HEK293T (cell line): Measurements from ENCODE around the gene SMIM15.

Experiments used
- CTCF ChIA-PET: fragments of 350-600 bp; formaldehyde crosslinking; extraction: SDS; loops from one replicate; lab custom pipeline; 2021; ENCODE audit warnings: antibody characterized with exemption, inconsistent platforms; lab: Yijun Ruan, JAX
- POLR2A ChIA-PET: fragments of 350-600 bp; formaldehyde crosslinking; extraction: SDS; loops from one replicate; lab custom pipeline; 2020; ENCODE audit warnings: antibody characterized with exemption, inconsistent platforms; lab: Yijun Ruan, JAX
- DNase-seq: peaks from one replicate; pipeline ENCODE4 v3.0.0; 2012; ENCODE audit warnings: mixed read lengths; ENCODE audit errors: extremely low spot score
- ARNT ChIP-seq: fragments of 450-650 bp; IDR thresholded peaks from 2 replicates; pipeline ENCODE4 v1.6.1; 2017; ENCODE audit warnings: mild to moderate bottlenecking
- BHLHE40 ChIP-seq: fragments of 450-650 bp; IDR thresholded peaks from 2 replicates; pipeline ENCODE4 v1.6.1; 2016; ENCODE audit warnings: mild to moderate bottlenecking, moderate library complexity, borderline replicate concordance
- CTBP1 ChIP-seq: fragments of 450-650 bp; IDR thresholded peaks from 2 replicates; pipeline ENCODE4 v1.6.1; 2016; ENCODE audit warnings: borderline replicate concordance
- ELF4 ChIP-seq: fragments of 450-650 bp; IDR thresholded peaks from 2 replicates; pipeline ENCODE4 v1.6.1; 2017; ENCODE audit warnings: antibody characterized with exemption
- FOXA1 ChIP-seq: fragments of 450-650 bp; IDR thresholded peaks from 2 replicates; pipeline ENCODE4 v1.6.1; 2016; ENCODE audit warnings: mild to moderate bottlenecking
- FOXK2 ChIP-seq: fragments of 450-650 bp; IDR thresholded peaks from 2 replicates; pipeline ENCODE4 v1.6.1; 2016; ENCODE audit warnings: mild to moderate bottlenecking
- FOXM1 ChIP-seq: fragments of 450-650 bp; IDR thresholded peaks from 2 replicates; pipeline ENCODE4 v1.6.1; 2017; ENCODE audit warnings: mild to moderate bottlenecking, borderline replicate concordance
- HDGF ChIP-seq: fragments of 450-650 bp; IDR thresholded peaks from 2 replicates; pipeline ENCODE4 v1.6.1; 2017; ENCODE audit warnings: antibody characterized with exemption, borderline replicate concordance
- L3MBTL2 ChIP-seq: fragments of 450-650 bp; conservative IDR thresholded peaks from 2 replicates; pipeline ENCODE4 v1.6.1; 2016; ENCODE audit warnings: mild to moderate bottlenecking
- LEF1 ChIP-seq: fragments of 450-650 bp; IDR thresholded peaks from 2 replicates; pipeline ENCODE4 v1.6.1; 2017; ENCODE audit warnings: mild to moderate bottlenecking, borderline replicate concordance
- NFRKB ChIP-seq: fragments of 450-650 bp; IDR thresholded peaks from 2 replicates; pipeline ENCODE4 v1.6.1; 2016; ENCODE audit warnings: mild to moderate bottlenecking, moderate library complexity
- PKNOX1 ChIP-seq: fragments of 450-650 bp; IDR thresholded peaks from 2 replicates; pipeline ENCODE4 v1.6.1; 2016
- SP1 ChIP-seq: fragments of 450-650 bp; IDR thresholded peaks from 2 replicates; pipeline ENCODE4 v1.6.1; 2017
- SUZ12 ChIP-seq: fragments of 450-650 bp; IDR thresholded peaks from 2 replicates; pipeline ENCODE4 v1.6.1; 2016; ENCODE audit warnings: mild to moderate bottlenecking
- TARDBP ChIP-seq: fragments of 450-650 bp; IDR thresholded peaks from 2 replicates; pipeline ENCODE4 v1.6.1; 2016
- ZNF384 ChIP-seq: fragments of 450-650 bp; IDR thresholded peaks from 2 replicates; pipeline ENCODE4 v1.6.1; 2016

SMIM15 gene

GRCh38 chr5:61119066-61119465 lies 43.2 kb downstream of the SMIM15 start:
- no peak for TF ChIP-seq FOXK2
- TF ChIP-seq ZNF384, result no peak
- TF ChIP-seq HDGF, result no peak
- no peak for TF ChIP-seq FOXA1
- no peak for TF ChIP-seq L3MBTL2
- TF ChIP-seq PKNOX1, result no peak
- no peak for TF ChIP-seq SP1
- TF ChIP-seq LEF1, result no peak
- TF ChIP-seq TARDBP, result no peak
- no peak for TF ChIP-seq ARNT
- no peak for TF ChIP-seq NFRKB
- no peak for TF ChIP-seq BHLHE40
- no peak for TF ChIP-seq CTBP1
- no peak for TF ChIP-seq SUZ12
- TF ChIP-seq ELF4, result no peak
- ChIA-PET POLR2A (no interaction called here), CTCF (no interaction called here)
- DNase-seq, result no peak

- ChIA-PET CTCF (no interaction called here), POLR2A (no interaction called here)
- no peak for TF ChIP-seq ELF4
- TF ChIP-seq SUZ12, result no peak
- no peak for TF ChIP-seq PKNOX1
- no peak for TF ChIP-seq HDGF
- no peak for TF ChIP-seq CTBP1
- TF ChIP-seq TARDBP, result no peak
- no peak for TF ChIP-seq ARNT
- TF ChIP-seq NFRKB, result no peak
- TF ChIP-seq BHLHE40, result no peak
- no peak for TF ChIP-seq L3MBTL2
- no peak for TF ChIP-seq FOXA1
- no peak for TF ChIP-seq LEF1
- no peak for TF ChIP-seq FOXM1
- TF ChIP-seq SP1, result no peak
- TF ChIP-seq ZNF384, result no peak
- TF ChIP-seq FOXK2, result no peak
- DNase-seq, result no peak
Observed at GRCh38 chr5:61115968-61116367, 46.3 kb downstream of the SMIM15 start.

GRCh38 chr5:61114441-61114840 lies 47.8 kb downstream of the SMIM15 start:
- TF ChIP-seq ARNT (no peak), ELF4 (no peak), HDGF (no peak), SP1 (no peak), PKNOX1 (no peak), TARDBP (no peak), FOXM1 (no peak), NFRKB (no peak), BHLHE40 (no peak), ZNF384 (no peak), FOXA1 (no peak)
- ChIA-PET CTCF (no interaction called here), POLR2A (no interaction called here)
- DNase-seq, result no peak
